B cell (primary cell): ENCODE results near the gene DPM2. TPM values are rescaled to one million over a fixed set of nuclear protein-coding genes. Genes with fewer than 3 reads are reported as not detected.

Experiments
- ATAC-seq: fragments of 200-7000 bp; cut with Tn5 transposase; one replicate; pipeline ENCODE4 v1.10.0; 2021; ENCODE audit warnings: low read depth, mild to moderate bottlenecking, moderate number of reproducible peaks, moderate library complexity
- CTCF ChIA-PET: fragments of 350-600 bp; sonication (Branson Sonifier 250); formaldehyde crosslinking; loops from one replicate; lab custom pipeline; 2021; ENCODE audit warnings: antibody characterized with exemption, inconsistent platforms; lab: Charles Lee
- POLR2A ChIA-PET: fragments of 350-600 bp; sonication (Branson Sonifier 250); formaldehyde crosslinking; loops from one replicate; lab custom pipeline; 2021; ENCODE audit warnings: antibody characterized with exemption; lab: Charles Lee
- DNase-seq: peaks from one replicate; pipeline ENCODE4 v3.0.0; 2013
- H2AFZ ChIP-seq: 2 replicates; pipeline ENCODE4 v1.6.1; 2012; ENCODE audit warnings: mild to moderate bottlenecking, low read depth, low read length; ENCODE audit not compliant: insufficient read depth, poor library complexity, severe bottlenecking
- H3K27ac ChIP-seq, 2 donors: 1 replicate in 1 of 2; 2 replicates in 1 of 2; pipeline ENCODE4 v1.5.1; 2012 to 2013; ENCODE audit warnings: low read length in 2 of 2, mild to moderate bottlenecking in 2 of 2, moderate library complexity in 1 of 2
- H3K27me3 ChIP-seq, 4 experiments: fragments of 200-600 bp in 1 of 4; sonication (generic) in 1 of 4; replicated peaks in 1 of 4; 1 replicate in 2 of 4; 2 replicates in 2 of 4; pipeline versions ENCODE4 v1.6.1 to v1.7.0; 2013 to 2016; ENCODE audit warnings: low read length in 3 of 4, mild to moderate bottlenecking in 2 of 4, mixed read lengths in 1 of 4, moderate library complexity in 1 of 4; ENCODE audit not compliant: insufficient read depth in 4 of 4, control insufficient read depth in 3 of 4; ENCODE audit errors: control extremely low read depth in 1 of 4
- H3K36me3 ChIP-seq, 2 experiments: replicated peaks in 1 of 2; 1 replicate in 1 of 2; 2 replicates in 1 of 2; pipeline versions ENCODE4 v1.6.1 to v1.7.1; 2013; ENCODE audit warnings: low read length in 1 of 2; ENCODE audit not compliant: insufficient read depth in 2 of 2, control insufficient read depth in 1 of 2; ENCODE audit errors: control extremely low read depth in 1 of 2, extremely low read depth in 1 of 2
- H3K4me1 ChIP-seq, 2 donors: fragments of 200-600 bp in 1 of 2; sonication (generic) in 1 of 2; 1 replicate in 1 of 2; 2 replicates in 1 of 2; pipeline versions ENCODE4 v1.5.1 to v1.6.1; 2013 to 2017; ENCODE audit warnings: low read length in 2 of 2; ENCODE audit not compliant: control insufficient read depth in 2 of 2, insufficient read depth in 2 of 2
- H3K4me2 ChIP-seq: replicated peaks from 2 replicates; pipeline ENCODE3; 2012; ENCODE audit warnings: mild to moderate bottlenecking, low read depth, low read length; ENCODE audit not compliant: poor library complexity, severe bottlenecking
- H3K4me3 ChIP-seq, 5 experiments: fragments of 200-600 bp in 1 of 5; sonication (generic) in 1 of 5; 1 replicate in 3 of 5; 2 replicates in 2 of 5; pipeline versions ENCODE4 v1.5.1 to v1.7.0; 2011 to 2016; ENCODE audit warnings: low read length in 4 of 5, mild to moderate bottlenecking in 4 of 5, low read depth in 2 of 5, control low read depth in 1 of 5, moderate library complexity in 1 of 5; ENCODE audit not compliant: insufficient read depth in 1 of 5; ENCODE audit errors: control extremely low read depth in 1 of 5, extremely low read depth in 1 of 5
- H3K79me2 ChIP-seq: fragments of 200-600 bp; sonication (generic); one replicate; pipeline ENCODE4 v1.6.0; 2016; ENCODE audit warnings: low read length; ENCODE audit not compliant: control insufficient read depth, insufficient read depth
- H3K9ac ChIP-seq: fragments of 200-600 bp; sonication (generic); 2 replicates; pipeline ENCODE4 v1.6.1; 2017; ENCODE audit warnings: mild to moderate bottlenecking, low read length, moderate library complexity
- H3K9me3 ChIP-seq, 3 donors: one replicate each; pipeline versions ENCODE4 v1.6.1 to v1.7.1; 2013; ENCODE audit warnings: low read length in 2 of 3; ENCODE audit not compliant: control insufficient read depth in 2 of 3, insufficient read depth in 1 of 3; ENCODE audit errors: control extremely low read depth in 1 of 3
- H4K20me1 ChIP-seq: 2 replicates; pipeline ENCODE4 v1.6.0; 2012; ENCODE audit warnings: mild to moderate bottlenecking, low read length; ENCODE audit not compliant: insufficient read depth, control insufficient read depth, poor library complexity, severe bottlenecking
- H3K27ac Mint-ChIP-seq: one replicate; pipeline ENCODE4 v1.8.0; 2021; ENCODE audit warnings: mixed read lengths
- H3K27me3 Mint-ChIP-seq: one replicate; pipeline ENCODE4 v1.8.0; 2021; ENCODE audit warnings: mixed read lengths
- H3K4me1 Mint-ChIP-seq: one replicate; pipeline ENCODE4 v1.8.0; 2021; ENCODE audit warnings: mixed read lengths
- H3K4me3 Mint-ChIP-seq: one replicate; pipeline ENCODE4 v1.8.0; 2021; ENCODE audit warnings: mixed read lengths
- H3K9me3 Mint-ChIP-seq: one replicate; pipeline ENCODE4 v1.8.0; 2022; ENCODE audit warnings: mixed read lengths; ENCODE audit not compliant: insufficient read depth
- EZH2 ChIP-seq: IDR thresholded peaks from 2 replicates; pipeline ENCODE4 v1.6.1; 2012; ENCODE audit warnings: borderline replicate concordance, low read depth, mild to moderate bottlenecking, moderate library complexity, low read length; ENCODE audit not compliant: insufficient read depth, poor library complexity, severe bottlenecking
- WGBS: methylation state at CpG from one replicate; pipeline ENCODE4 v1.1.5; 2013; ENCODE audit warnings: missing lambda C conversion rate; ENCODE audit not compliant: insufficient coverage; 5-methylcytosine and 5-hydroxymethylcytosine counted together
- intact Hi-C: fragments of 100-400 bp; cut with micrococcal nuclease; formaldehyde crosslinking; loops from one replicate; pipeline ENCODE4 v1.10.0; 2022
- polyA plus RNA-seq: library from polyadenylated mRNA; depleted of rRNA; stranded (reverse); fragments of >200 nt; gene quantifications from 2 replicates; pipeline ENCODE4 v1.2.3, GENCODE V29; 2012
- total RNA-seq, 2 donors: library from RNA; stranded (reverse); fragments of 120-200 nt in 1 of 2; gene quantifications; 1 replicate in 1 of 2; 2 replicates in 1 of 2; pipeline versions ENCODE4 v1.2.3 to v1.2.4, GENCODE V29; 2013 to 2022
- TF ChIP-seq, protein P1 (sequence below): fragments of 200-600 bp; IDR thresholded peaks from one replicate; pipeline ENCODE4 v1.8.0; 2022; ENCODE audit warnings: antibody characterized with exemption, mild to moderate bottlenecking

Gene DPM2
- total and polyA plus RNA-seq, 2 donors (not counting 1 experiment from before 2014, with no cell fraction given), result 34.1 to 42.9 TPM

DNA sequence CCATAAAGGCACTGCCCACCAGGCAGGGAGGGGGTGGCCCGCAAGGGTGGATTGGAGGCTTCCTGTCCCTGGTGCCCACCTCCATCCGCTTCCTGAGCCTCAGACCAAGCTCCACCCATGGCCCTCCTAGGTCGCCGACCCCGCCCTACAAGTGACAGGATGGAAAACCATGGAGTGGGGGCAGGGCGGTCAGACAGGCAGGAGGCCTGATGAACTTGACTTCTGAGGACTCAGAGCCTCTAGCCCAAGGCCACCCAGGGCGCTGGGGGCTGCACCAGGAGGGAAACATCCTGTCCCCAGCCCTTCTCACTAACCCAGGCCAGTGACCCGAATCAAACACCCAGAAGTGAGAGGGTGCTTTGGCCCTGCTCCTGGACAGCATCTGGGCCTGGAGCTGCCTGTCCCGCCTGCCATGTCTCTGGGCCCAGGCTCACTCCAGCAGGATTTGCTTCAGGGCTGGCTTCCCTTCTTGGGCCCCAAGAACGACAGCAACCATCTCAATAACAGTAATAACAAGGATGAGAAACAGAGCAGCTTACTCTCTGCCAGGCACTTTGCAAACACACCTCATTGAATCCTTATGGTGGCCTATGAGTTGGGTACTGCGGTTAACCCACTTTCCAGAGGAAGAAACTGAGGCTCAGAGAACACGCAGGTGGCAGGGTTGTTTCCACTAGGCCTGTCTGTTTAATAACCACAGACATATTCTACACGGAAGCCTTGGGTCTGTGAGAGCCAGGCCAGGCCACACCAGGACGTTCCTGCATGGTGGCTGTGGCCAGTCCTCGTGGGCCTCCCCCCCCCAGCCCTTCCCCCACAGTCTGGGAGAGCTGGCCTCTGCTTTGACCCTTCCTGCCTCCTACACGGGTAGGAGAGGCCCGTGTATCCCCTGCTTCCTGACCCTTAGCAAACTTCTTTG is 33.8 kb downstream of the DPM2 start:
- Histone ChIP-seq H3K36me3 (peaks cover 0 to 14% of the 10 kb centered on the region in 2 experiments), H3K9ac (peak overlapping the region; percentile 70), H3K27me3 (no peaks in the 10 kb centered on the region), H2AFZ (peak overlapping the region; percentile 29), H3K4me2 (peak overlapping the region; percentile 92), H3K9me3 (no peaks in the 10 kb centered on the region), H3K4me1 (peaks cover 58 to 87% of the 10 kb centered on the region in 2 donors), H4K20me1 (no peaks in the 10 kb centered on the region), H3K4me3 (peak overlapping the region in 4 of 5 experiments; percentile 27 to 63 (median 33)), H3K27ac (peak overlapping the region; percentile 96 to 100), H3K79me2 (peaks cover 20% of the 10 kb centered on the region)
- 18% methylated on average over 15 of the region's 17 CpGs for WGBS
- no peaks in the 10 kb centered on the region for H3K9me3 Mint-ChIP-seq
- CTCF ChIA-PET, result interaction anchor here (0.8 to 5.8 kb wide), 5 partner anchors 11 to 131 kb away, joined by 3 to 81 read pairs (median 4); partner anchors contain the start of genes CDK9 and ST6GALNAC4
- ATAC-seq (peak; percentile 6), DNase-seq (peak; percentile 57)
- H3K27ac Mint-ChIP-seq, result peak overlapping the region; percentile 100
- TF ChIP-seq, protein P1, sequence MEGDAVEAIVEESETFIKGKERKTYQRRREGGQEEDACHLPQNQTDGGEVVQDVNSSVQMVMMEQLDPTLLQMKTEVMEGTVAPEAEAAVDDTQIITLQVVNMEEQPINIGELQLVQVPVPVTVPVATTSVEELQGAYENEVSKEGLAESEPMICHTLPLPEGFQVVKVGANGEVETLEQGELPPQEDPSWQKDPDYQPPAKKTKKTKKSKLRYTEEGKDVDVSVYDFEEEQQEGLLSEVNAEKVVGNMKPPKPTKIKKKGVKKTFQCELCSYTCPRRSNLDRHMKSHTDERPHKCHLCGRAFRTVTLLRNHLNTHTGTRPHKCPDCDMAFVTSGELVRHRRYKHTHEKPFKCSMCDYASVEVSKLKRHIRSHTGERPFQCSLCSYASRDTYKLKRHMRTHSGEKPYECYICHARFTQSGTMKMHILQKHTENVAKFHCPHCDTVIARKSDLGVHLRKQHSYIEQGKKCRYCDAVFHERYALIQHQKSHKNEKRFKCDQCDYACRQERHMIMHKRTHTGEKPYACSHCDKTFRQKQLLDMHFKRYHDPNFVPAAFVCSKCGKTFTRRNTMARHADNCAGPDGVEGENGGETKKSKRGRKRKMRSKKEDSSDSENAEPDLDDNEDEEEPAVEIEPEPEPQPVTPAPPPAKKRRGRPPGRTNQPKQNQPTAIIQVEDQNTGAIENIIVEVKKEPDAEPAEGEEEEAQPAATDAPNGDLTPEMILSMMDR, result no peak
- TF ChIP-seq EZH2, result no peak
- no peaks in the 10 kb centered on the region for H3K27me3 Mint-ChIP-seq
- peak overlapping the region; percentile 92 for H3K4me3 Mint-ChIP-seq
- intact Hi-C loops, result loop anchor here (2.0 kb wide), 1 partner anchor 41 kb away; no protein-coding TSS in a partner anchor
- POLR2A ChIA-PET, result interaction anchor here (0.5 to 12.6 kb wide), 9 partner anchors 12 to 353 kb away, joined by 3 to 228 read pairs (median 3); partner anchors contain the start of gene ST6GALNAC4
- peaks cover 61% of the 10 kb centered on the region for H3K4me1 Mint-ChIP-seq
